ENCODE results near the gene KLF11. TPM values are rescaled to one million over a fixed set of nuclear protein-coding genes. Genes with fewer than 3 reads are reported as not detected.

The KLF11 gene
- polyA plus RNA-seq, 1 of the 3 experiments (the other 2 are of a cell fraction): 9.5 TPM

DNA sequence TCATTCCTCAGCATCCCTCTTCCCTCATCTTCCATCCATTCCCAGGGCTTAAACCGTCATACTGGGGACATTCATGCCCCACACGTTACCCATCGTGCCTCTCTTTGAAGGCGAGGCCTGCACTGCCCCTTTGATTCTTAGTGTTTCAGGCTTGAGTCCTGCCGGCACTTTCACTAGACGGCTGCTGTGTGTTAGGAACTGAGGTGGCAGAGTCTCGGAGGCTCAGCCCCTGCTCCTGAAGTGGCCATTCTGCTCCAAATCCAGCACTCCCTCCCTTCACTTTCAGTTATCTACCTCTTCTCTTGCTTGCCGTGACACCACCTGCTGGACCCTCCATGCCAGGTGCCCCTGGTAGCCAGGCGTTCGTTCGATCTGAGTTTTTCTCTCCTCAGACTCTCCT, 48.9 kb upstream of the KLF11 start:
- H2AFZ ChIP-seq (ENCODE audit: low read depth): no peak overlapping the region
- no peak for DNase-seq
- peaks cover 13 to 30% of the 10 kb centered on the region in 2 experiments; a peak in 3 of 4 replicates for H3K4me1 ChIP-seq (ENCODE audit: control insufficient read depth in 1 of 2, insufficient read depth in 2 of 2, low read depth in 1 of 2, low read length in 1 of 2)
- TF ChIP-seq RCOR1 (IDR thresholded peaks at IDR 0.05; ENCODE audit: low read length): no peak
- no peak for TF ChIP-seq SMC3 (IDR thresholded peaks at IDR 0.05; ENCODE audit: low read depth, low read length)
- TF ChIP-seq, protein P1, sequence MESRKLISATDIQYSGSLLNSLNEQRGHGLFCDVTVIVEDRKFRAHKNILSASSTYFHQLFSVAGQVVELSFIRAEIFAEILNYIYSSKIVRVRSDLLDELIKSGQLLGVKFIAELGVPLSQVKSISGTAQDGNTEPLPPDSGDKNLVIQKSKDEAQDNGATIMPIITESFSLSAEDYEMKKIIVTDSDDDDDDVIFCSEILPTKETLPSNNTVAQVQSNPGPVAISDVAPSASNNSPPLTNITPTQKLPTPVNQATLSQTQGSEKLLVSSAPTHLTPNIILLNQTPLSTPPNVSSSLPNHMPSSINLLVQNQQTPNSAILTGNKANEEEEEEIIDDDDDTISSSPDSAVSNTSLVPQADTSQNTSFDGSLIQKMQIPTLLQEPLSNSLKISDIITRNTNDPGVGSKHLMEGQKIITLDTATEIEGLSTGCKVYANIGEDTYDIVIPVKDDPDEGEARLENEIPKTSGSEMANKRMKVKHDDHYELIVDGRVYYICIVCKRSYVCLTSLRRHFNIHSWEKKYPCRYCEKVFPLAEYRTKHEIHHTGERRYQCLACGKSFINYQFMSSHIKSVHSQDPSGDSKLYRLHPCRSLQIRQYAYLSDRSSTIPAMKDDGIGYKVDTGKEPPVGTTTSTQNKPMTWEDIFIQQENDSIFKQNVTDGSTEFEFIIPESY (IDR thresholded peaks at IDR 0.05; ENCODE audit: borderline replicate concordance, low read depth): no peak
- no peak for TF ChIP-seq SIN3A (IDR thresholded peaks at IDR 0.05; ENCODE audit: borderline replicate concordance, low read depth, low read length)
- TF ChIP-seq, protein P2, sequence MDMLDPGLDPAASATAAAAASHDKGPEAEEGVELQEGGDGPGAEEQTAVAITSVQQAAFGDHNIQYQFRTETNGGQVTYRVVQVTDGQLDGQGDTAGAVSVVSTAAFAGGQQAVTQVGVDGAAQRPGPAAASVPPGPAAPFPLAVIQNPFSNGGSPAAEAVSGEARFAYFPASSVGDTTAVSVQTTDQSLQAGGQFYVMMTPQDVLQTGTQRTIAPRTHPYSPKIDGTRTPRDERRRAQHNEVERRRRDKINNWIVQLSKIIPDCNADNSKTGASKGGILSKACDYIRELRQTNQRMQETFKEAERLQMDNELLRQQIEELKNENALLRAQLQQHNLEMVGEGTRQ (IDR thresholded peaks at IDR 0.05; ENCODE audit: borderline replicate concordance, low read depth, low read length): no peak
- TF ChIP-seq FOXM1 (IDR thresholded peaks at IDR 0.05; ENCODE audit: low read depth): no peak
- no peak for TF ChIP-seq POLR2AphosphoS5 (IDR thresholded peaks at IDR 0.05; ENCODE audit: low read depth, low read length)
- no peak for TF ChIP-seq NRF1 (IDR thresholded peaks at IDR 0.05; ENCODE audit: low read depth, low read length)
- no peak for TF ChIP-seq TAF1 (IDR thresholded peaks at IDR 0.05; ENCODE audit: borderline replicate concordance, low read depth, low read length)
- no peak for TF ChIP-seq MXI1 (IDR thresholded peaks at IDR 0.05; ENCODE audit: low read depth, low read length)
- no peak for TF ChIP-seq JUND (IDR thresholded peaks at IDR 0.05)
- no peak for TF ChIP-seq TEAD4 (IDR thresholded peaks at IDR 0.05; ENCODE audit: borderline replicate concordance, insufficient read depth)
- H3K9ac ChIP-seq: no peak overlapping the region
- H3F3A ChIP-seq (replicated peaks; ENCODE audit: insufficient read depth): no peaks in the 10 kb centered on the region
- WGBS (ENCODE audit: low lambda C conversion rate): 90% methylated on average over 11 of the region's 11 CpGs
- no peak overlapping the region; a peak in 1 of 4 replicates for H3K27ac ChIP-seq (ENCODE audit: low read depth in 2 of 2, low read length in 1 of 2)
- no peaks in the 10 kb centered on the region for H4K20me1 ChIP-seq (ENCODE audit: insufficient read depth)
- no peak overlapping the region for H3K4me3 ChIP-seq (ENCODE audit: low read depth in 2 of 2, low read length in 1 of 2)
- POLR2A ChIA-PET: no interaction called here
- H3K4me2 ChIP-seq: no peak overlapping the region
- no peaks in the 10 kb centered on the region for H3K79me2 ChIP-seq (ENCODE audit: insufficient read depth)
- H3K27me3 ChIP-seq (ENCODE audit: insufficient read depth): no peaks in the 10 kb centered on the region
- CTCF ChIA-PET: interaction anchor here (1.1 to 8.8 kb wide), 3 partner anchors 12 to 181 kb away, joined by 3 to 112 read pairs (median 18); no protein-coding TSS in a partner anchor
- H3K9me2 ChIP-seq: no peaks in the 10 kb centered on the region
- H3K9me3 ChIP-seq: no peaks in the 10 kb centered on the region
- peaks cover 0 to 14% of the 10 kb centered on the region in 2 experiments for H3K36me3 ChIP-seq (replicated peaks in 1 of 2; ENCODE audit: control insufficient read depth in 1 of 2, insufficient read depth in 2 of 2, low read length in 1 of 2)

DNA sequence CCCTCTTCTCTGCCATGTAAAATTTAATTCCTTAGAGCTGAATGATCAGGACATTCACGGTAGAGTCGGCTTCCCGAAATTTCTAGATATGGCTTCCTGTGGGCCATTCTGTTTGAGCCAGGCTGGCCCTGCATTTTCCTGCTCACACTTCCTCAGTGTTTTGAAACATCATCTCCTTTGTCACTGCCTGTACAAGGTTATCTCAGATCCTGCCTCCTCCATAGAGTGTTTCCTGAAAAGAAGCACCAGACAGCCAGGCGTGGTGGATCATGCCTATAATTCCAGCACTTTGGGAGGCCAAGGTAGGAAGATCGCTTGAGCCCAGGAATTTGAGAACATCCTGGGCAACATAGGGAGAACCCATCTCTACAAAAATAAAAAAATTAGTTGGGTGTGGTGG, 48.3 kb upstream of the KLF11 start:
- CTCF ChIA-PET: interaction anchor here (0.9 to 8.8 kb wide), 7 partner anchors 9 to 182 kb away, joined by 3 to 112 read pairs (median 5); no protein-coding TSS in a partner anchor
- POLR2A ChIA-PET: no interaction called here
- TF ChIP-seq, protein P1 (IDR thresholded peaks at IDR 0.05; ENCODE audit: borderline replicate concordance, low read depth): no peak
- TF ChIP-seq, protein P3, sequence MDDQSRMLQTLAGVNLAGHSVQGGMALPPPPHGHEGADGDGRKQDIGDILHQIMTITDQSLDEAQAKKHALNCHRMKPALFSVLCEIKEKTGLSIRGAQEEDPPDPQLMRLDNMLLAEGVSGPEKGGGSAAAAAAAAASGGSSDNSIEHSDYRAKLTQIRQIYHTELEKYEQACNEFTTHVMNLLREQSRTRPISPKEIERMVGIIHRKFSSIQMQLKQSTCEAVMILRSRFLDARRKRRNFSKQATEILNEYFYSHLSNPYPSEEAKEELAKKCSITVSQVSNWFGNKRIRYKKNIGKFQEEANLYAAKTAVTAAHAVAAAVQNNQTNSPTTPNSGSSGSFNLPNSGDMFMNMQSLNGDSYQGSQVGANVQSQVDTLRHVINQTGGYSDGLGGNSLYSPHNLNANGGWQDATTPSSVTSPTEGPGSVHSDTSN (IDR thresholded peaks at IDR 0.05): no peak
- no peak for TF ChIP-seq NRF1 (IDR thresholded peaks at IDR 0.05; ENCODE audit: low read depth, low read length)
- no peak for TF ChIP-seq NFIC (IDR thresholded peaks at IDR 0.05; ENCODE audit: borderline replicate concordance)
- TF ChIP-seq, protein P4, sequence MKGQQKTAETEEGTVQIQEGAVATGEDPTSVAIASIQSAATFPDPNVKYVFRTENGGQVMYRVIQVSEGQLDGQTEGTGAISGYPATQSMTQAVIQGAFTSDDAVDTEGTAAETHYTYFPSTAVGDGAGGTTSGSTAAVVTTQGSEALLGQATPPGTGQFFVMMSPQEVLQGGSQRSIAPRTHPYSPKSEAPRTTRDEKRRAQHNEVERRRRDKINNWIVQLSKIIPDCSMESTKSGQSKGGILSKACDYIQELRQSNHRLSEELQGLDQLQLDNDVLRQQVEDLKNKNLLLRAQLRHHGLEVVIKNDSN (IDR thresholded peaks at IDR 0.05; ENCODE audit: borderline replicate concordance, low read depth): no peak
- TF ChIP-seq, protein P5, sequence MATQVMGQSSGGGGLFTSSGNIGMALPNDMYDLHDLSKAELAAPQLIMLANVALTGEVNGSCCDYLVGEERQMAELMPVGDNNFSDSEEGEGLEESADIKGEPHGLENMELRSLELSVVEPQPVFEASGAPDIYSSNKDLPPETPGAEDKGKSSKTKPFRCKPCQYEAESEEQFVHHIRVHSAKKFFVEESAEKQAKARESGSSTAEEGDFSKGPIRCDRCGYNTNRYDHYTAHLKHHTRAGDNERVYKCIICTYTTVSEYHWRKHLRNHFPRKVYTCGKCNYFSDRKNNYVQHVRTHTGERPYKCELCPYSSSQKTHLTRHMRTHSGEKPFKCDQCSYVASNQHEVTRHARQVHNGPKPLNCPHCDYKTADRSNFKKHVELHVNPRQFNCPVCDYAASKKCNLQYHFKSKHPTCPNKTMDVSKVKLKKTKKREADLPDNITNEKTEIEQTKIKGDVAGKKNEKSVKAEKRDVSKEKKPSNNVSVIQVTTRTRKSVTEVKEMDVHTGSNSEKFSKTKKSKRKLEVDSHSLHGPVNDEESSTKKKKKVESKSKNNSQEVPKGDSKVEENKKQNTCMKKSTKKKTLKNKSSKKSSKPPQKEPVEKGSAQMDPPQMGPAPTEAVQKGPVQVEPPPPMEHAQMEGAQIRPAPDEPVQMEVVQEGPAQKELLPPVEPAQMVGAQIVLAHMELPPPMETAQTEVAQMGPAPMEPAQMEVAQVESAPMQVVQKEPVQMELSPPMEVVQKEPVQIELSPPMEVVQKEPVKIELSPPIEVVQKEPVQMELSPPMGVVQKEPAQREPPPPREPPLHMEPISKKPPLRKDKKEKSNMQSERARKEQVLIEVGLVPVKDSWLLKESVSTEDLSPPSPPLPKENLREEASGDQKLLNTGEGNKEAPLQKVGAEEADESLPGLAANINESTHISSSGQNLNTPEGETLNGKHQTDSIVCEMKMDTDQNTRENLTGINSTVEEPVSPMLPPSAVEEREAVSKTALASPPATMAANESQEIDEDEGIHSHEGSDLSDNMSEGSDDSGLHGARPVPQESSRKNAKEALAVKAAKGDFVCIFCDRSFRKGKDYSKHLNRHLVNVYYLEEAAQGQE (IDR thresholded peaks at IDR 0.05; ENCODE audit: low read depth, low read length): no peak
- no peak for TF ChIP-seq RAD21 (IDR thresholded peaks at IDR 0.05; ENCODE audit: low read length)

More for the DNA sequence above, 48.3 kb upstream of the KLF11 start:
- no peaks in the 10 kb centered on the region for H3K79me2 ChIP-seq (ENCODE audit: insufficient read depth)
- no peaks in the 10 kb centered on the region for H3K9me2 ChIP-seq
- no peaks in the 10 kb centered on the region for H3K27me3 ChIP-seq (ENCODE audit: insufficient read depth)
- H2AFZ ChIP-seq (ENCODE audit: low read depth): no peak overlapping the region
- no peak overlapping the region for H3K9ac ChIP-seq
- WGBS (ENCODE audit: low lambda C conversion rate): 97% methylated on average over 5 of the region's 5 CpGs
- no peaks in the 10 kb centered on the region for H4K20me1 ChIP-seq (ENCODE audit: insufficient read depth)
- H3K27ac ChIP-seq (ENCODE audit: low read depth in 2 of 2, low read length in 1 of 2): no peak overlapping the region
- no peak overlapping the region for H3K4me3 ChIP-seq (ENCODE audit: low read depth in 2 of 2, low read length in 1 of 2)
- H3K9me3 ChIP-seq: no peaks in the 10 kb centered on the region
- no peak for DNase-seq
- no peak overlapping the region for H3K4me2 ChIP-seq
- peaks cover 0 to 14% of the 10 kb centered on the region in 2 experiments for H3K36me3 ChIP-seq (replicated peaks in 1 of 2; ENCODE audit: control insufficient read depth in 1 of 2, insufficient read depth in 2 of 2, low read length in 1 of 2)
- peaks cover 13 to 30% of the 10 kb centered on the region in 2 experiments; a peak in 3 of 4 replicates for H3K4me1 ChIP-seq (ENCODE audit: control insufficient read depth in 1 of 2, insufficient read depth in 2 of 2, low read depth in 1 of 2, low read length in 1 of 2)
- no peaks in the 10 kb centered on the region for H3F3A ChIP-seq (replicated peaks; ENCODE audit: insufficient read depth)
